ENCODE results near the gene C4BPA.

The C4BPA gene

GRCh38 chr1:207194197-207194596 lies 90.2 kb downstream of the C4BPA start:
- DNase-seq: no peak
